HepG2 (cell line): ENCODE data around the gene ADH4. TPM values are rescaled to one million over a fixed set of nuclear protein-coding genes. Genes with fewer than 3 reads are reported as not detected.

Experiments used
- CREM ChIP-seq, 2 experiments: sonication (generic) in 1 of 2; formaldehyde crosslinking in 1 of 2; IDR thresholded peaks; 2 replicates each; pipeline versions ENCODE4 v1.4.0 to v1.6.1; 2016 to 2020; ENCODE audit warnings: antibody characterized with exemption in 1 of 2, mild to moderate bottlenecking in 1 of 2, missing genetic modification reagents in 1 of 2
- HMGXB3 ChIP-seq: sonication (generic); formaldehyde crosslinking; IDR thresholded peaks from 2 replicates; pipeline ENCODE4 v1.4.0; 2020; ENCODE audit warnings: missing genetic modification reagents, borderline replicate concordance
- JARID2 ChIP-seq: sonication (generic); formaldehyde crosslinking; IDR thresholded peaks from 2 replicates; pipeline ENCODE4 v1.8.1; 2023; ENCODE audit warnings: missing genetic modification reagents, inconsistent platforms; ENCODE audit not compliant: insufficient replicate concordance
- KAT2B ChIP-seq: fragments of 150-350 bp; IDR thresholded peaks from 2 replicates; pipeline ENCODE4 v1.6.1; 2014; ENCODE audit warnings: low read depth, low read length, borderline replicate concordance
- MXD1 ChIP-seq: sonication (generic); formaldehyde crosslinking; IDR thresholded peaks from 2 replicates; pipeline ENCODE4 v1.4.0; 2020; ENCODE audit warnings: mild to moderate bottlenecking, missing genetic modification reagents
- POLR2AphosphoS5 ChIP-seq: IDR thresholded peaks from 2 replicates; pipeline ENCODE4 v1.6.1; 2012; ENCODE audit warnings: low read depth, low read length
- RELA ChIP-seq: sonication (generic); formaldehyde crosslinking; IDR thresholded peaks from 2 replicates; pipeline ENCODE4 v1.4.0; 2020; ENCODE audit warnings: missing genetic modification reagents
- STAT5B ChIP-seq: sonication (generic); formaldehyde crosslinking; IDR thresholded peaks from 2 replicates; pipeline ENCODE4 v1.4.0; 2020; ENCODE audit warnings: missing genetic modification reagents
- TEAD2 ChIP-seq: sonication (generic); formaldehyde crosslinking; IDR thresholded peaks from 2 replicates; pipeline ENCODE4 v1.9.0; 2021; ENCODE audit warnings: missing genetic modification reagents
- YEATS2 ChIP-seq: sonication (generic); formaldehyde crosslinking; IDR thresholded peaks from 2 replicates; pipeline ENCODE4 v1.4.0; 2020; ENCODE audit warnings: missing genetic modification reagents, borderline replicate concordance
- ZFX ChIP-seq: sonication (generic); formaldehyde crosslinking; IDR thresholded peaks from 2 replicates; pipeline ENCODE4 v1.4.0; 2020; ENCODE audit warnings: mild to moderate bottlenecking, low read depth, missing genetic modification reagents, moderate library complexity
- ZNF17 ChIP-seq: sonication (generic); formaldehyde crosslinking; IDR thresholded peaks from 2 replicates; pipeline ENCODE4 v1.5.0; 2020; ENCODE audit warnings: mild to moderate bottlenecking, missing genetic modification reagents
- ZNF34 ChIP-seq: sonication (generic); formaldehyde crosslinking; IDR thresholded peaks from 2 replicates; pipeline ENCODE4 v1.4.0; 2020; ENCODE audit warnings: mild to moderate bottlenecking, missing genetic modification reagents, borderline replicate concordance
- ZNF652 ChIP-seq: IDR thresholded peaks from 2 replicates; pipeline ENCODE4 v1.6.1; 2016; ENCODE audit warnings: low read depth, borderline replicate concordance
- ZSCAN21 ChIP-seq: sonication (generic); formaldehyde crosslinking; IDR thresholded peaks from 2 replicates; pipeline ENCODE4 v1.8.0; 2022; ENCODE audit warnings: mild to moderate bottlenecking, missing genetic modification reagents, moderate library complexity, borderline replicate concordance
- polyA plus RNA-seq, 8 experiments: library from polyadenylated mRNA; depleted of rRNA in 3 of 8; stranded (reverse) in 7 of 8; unstranded in 1 of 8; fragments of >200 nt; fragmentation: Illumina TruSeq in 4 of 8; extraction: Trizol in 4 of 8; gene quantifications; 2 replicates each; pipeline versions ENCODE4 v1.2.1 to v1.2.3, GENCODE V29; 2011 to 2016; ENCODE audit warnings: low read depth in 4 of 8, missing spikeins in 1 of 8, mixed read lengths in 1 of 8; ENCODE audit not compliant: insufficient read depth in 1 of 8
- total RNA-seq, 5 experiments: library from RNA; depleted of rRNA; stranded (reverse); fragments of >200 nt; fragmentation: Illumina TruSeq; extraction: Trizol; gene quantifications; 2 replicates each; pipeline ENCODE4 v1.2.3, GENCODE V29; 2016; ENCODE audit warnings: low read depth in 1 of 5
- TF ChIP-seq, protein P1 (sequence below): sonication (generic); formaldehyde crosslinking; IDR thresholded peaks from 2 replicates; pipeline ENCODE4 v1.4.0; 2020; ENCODE audit warnings: mild to moderate bottlenecking, missing genetic modification reagents
- TF ChIP-seq, protein P2 (sequence below): sonication (generic); IDR thresholded peaks from 2 replicates; pipeline ENCODE4 v1.6.1; 2016; ENCODE audit warnings: low read depth, borderline replicate concordance
- TF ChIP-seq, protein P3 (sequence below): sonication (generic); formaldehyde crosslinking; conservative IDR thresholded peaks from 2 replicates; pipeline ENCODE4 v1.8.0; 2022; ENCODE audit warnings: missing genetic modification reagents

The ADH4 gene
- total and polyA plus RNA-seq, 2 of the 13 experiments (the other 11 are each of a cell fraction or from before 2014, with no cell fraction given): 24.3 to 31.1 TPM

GRCh38 chr4:99088481-99089365 lies 55.4 kb downstream of the ADH4 start, which contains the start of gene ADH5 (continued):
- TF ChIP-seq, protein P1, sequence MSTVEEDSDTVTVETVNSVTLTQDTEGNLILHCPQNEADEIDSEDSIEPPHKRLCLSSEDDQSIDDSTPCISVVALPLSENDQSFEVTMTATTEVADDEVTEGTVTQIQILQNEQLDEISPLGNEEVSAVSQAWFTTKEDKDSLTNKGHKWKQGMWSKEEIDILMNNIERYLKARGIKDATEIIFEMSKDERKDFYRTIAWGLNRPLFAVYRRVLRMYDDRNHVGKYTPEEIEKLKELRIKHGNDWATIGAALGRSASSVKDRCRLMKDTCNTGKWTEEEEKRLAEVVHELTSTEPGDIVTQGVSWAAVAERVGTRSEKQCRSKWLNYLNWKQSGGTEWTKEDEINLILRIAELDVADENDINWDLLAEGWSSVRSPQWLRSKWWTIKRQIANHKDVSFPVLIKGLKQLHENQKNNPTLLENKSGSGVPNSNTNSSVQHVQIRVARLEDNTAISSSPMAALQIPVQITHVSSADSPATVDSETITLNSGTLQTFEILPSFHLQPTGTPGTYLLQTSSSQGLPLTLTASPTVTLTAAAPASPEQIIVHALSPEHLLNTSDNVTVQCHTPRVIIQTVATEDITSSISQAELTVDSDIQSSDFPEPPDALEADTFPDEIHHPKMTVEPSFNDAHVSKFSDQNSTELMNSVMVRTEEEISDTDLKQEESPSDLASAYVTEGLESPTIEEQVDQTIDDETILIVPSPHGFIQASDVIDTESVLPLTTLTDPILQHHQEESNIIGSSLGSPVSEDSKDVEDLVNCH (CRISPR knock-in tag): peak; percentile 70; the same call in 1 of the 2 replicates
- TF ChIP-seq JARID2 (CRISPR knock-in tag): no peak
- 0 out of 2 replicates have a peak, but pooled peaks have one; percentile 34 for TF ChIP-seq HMGXB3
- no peak for TF ChIP-seq YEATS2 (CRISPR knock-in tag)
- no peak for TF ChIP-seq STAT5B (CRISPR knock-in tag)
- TF ChIP-seq POLR2AphosphoS5: peak; percentile 98
- TF ChIP-seq, protein P2, sequence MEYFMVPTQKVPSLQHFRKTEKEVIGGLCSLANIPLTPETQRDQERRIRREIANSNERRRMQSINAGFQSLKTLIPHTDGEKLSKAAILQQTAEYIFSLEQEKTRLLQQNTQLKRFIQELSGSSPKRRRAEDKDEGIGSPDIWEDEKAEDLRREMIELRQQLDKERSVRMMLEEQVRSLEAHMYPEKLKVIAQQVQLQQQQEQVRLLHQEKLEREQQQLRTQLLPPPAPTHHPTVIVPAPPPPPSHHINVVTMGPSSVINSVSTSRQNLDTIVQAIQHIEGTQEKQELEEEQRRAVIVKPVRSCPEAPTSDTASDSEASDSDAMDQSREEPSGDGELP: no peak
- TF ChIP-seq CREM (IDR thresholded peaks at IDR 0.05): no peak; the same call in 1 of the 2 replicates
- TF ChIP-seq CREM (CRISPR knock-in tag; IDR thresholded peaks at IDR 0.05): no peak
- 0 out of 2 replicates have a peak, but pooled peaks have one; percentile 10 for TF ChIP-seq TEAD2 (CRISPR knock-in tag)
- TF ChIP-seq ZNF34 (CRISPR knock-in tag): no peak; the same call in 1 of the 2 replicates
- TF ChIP-seq ZNF17 (CRISPR knock-in tag): no peak
- TF ChIP-seq ZSCAN21 (CRISPR knock-in tag): peak; percentile 84; the same call in 1 of the 2 replicates
- no peak for TF ChIP-seq ZNF652 (CRISPR knock-in tag)
- no peak for TF ChIP-seq RELA (CRISPR knock-in tag)
- TF ChIP-seq, protein P3, sequence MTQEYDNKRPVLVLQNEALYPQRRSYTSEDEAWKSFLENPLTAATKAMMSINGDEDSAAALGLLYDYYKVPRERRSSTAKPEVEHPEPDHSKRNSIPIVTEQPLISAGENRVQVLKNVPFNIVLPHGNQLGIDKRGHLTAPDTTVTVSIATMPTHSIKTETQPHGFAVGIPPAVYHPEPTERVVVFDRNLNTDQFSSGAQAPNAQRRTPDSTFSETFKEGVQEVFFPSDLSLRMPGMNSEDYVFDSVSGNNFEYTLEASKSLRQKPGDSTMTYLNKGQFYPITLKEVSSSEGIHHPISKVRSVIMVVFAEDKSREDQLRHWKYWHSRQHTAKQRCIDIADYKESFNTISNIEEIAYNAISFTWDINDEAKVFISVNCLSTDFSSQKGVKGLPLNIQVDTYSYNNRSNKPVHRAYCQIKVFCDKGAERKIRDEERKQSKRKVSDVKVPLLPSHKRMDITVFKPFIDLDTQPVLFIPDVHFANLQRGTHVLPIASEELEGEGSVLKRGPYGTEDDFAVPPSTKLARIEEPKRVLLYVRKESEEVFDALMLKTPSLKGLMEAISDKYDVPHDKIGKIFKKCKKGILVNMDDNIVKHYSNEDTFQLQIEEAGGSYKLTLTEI (CRISPR knock-in tag): no peak
- peak; percentile 68; the same call in 1 of the 2 replicates for TF ChIP-seq MXD1
- TF ChIP-seq KAT2B: no peak
- peak; percentile 91 for TF ChIP-seq ZFX (CRISPR knock-in tag)
